Medulla oblongata (tissue), 1 donor: ENCODE results near the gene PSMD11.

ENCODE experiments used
- DNase-seq: peaks from one replicate; pipeline ENCODE4 v3.0.0-alpha.2; 2015; ENCODE audit errors: extremely low spot score

PSMD11 gene

DNA sequence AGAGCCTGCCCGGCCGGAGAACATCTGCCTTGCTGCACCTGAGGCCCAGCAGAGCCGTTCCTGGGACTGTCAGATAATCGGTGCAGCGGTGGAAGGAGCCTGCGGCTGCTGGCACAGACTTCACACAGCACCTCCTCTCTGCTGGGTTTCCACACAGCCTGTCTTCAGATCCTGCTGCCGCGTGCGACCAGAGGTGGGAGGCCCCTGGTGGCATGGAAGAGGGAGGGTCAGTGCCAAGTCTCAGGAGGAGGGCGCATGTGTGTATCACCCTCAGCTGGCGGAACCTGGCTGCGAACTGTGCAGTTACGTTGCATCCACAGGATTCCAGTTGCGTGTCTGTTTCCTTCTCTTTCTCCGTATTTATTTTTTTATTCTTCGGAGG lies 45.8 kb downstream of the PSMD11 start:
- DNase-seq: no peak

DNA sequence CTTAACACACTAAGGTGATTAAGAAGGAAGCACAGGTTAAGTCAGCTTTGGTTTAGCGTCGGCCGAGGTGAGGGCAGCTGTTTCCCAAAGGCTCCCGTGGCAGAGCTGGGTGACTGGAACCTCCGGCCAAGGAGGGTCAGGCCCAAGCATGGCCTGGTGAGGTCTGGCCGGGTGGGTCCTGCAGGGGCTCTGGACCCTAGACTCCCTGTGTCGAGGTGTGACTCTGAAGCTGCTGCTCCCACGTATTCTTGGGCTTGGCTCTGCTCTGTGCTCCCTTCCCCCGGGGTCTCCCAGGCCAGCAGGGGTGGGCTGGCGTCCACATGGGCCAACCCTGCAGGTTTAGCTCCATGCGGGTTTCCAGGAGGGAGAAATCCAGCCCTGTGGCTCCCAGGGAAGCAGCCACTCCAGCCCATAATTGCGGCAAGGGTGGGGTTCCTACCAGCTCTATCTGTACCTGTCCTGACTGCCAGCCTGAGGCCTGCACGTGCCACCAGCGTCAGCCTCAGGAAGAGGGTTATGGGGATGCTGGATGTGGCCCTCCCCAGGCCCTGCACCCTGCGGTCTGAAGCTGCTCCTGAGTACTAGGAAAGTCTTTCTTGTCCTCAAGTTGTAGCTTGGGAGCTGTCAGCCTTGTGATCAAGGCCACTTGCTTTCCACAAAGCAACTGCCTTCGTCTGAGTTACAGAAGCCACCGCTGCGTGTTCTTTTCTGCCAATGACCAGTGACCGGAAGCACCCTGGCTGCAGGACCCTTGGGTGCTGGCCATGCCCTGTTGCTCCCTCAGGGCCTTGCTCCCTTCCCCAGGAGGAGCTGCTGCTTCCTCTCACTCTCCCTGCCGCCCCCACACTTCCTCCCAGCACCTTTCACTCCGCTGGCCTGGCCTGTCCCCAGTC lies 47.3 kb downstream of the PSMD11 start:
- no peak for DNase-seq

DNA sequence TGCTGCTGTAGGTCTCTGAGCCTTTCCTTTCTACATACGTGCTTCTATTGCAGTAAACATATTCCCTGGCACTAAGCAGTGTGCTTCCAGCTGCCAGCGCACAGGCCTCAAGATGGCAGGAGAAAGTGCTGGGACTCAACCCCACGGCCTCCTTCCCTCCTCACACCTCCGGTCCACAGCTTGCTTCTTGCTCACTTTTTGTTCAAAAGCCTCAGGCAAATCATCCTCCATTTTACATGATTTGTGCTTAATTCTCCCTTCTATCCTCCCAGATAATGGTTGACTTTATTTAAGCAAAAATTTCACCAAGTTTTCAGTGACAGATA lies 47.9 kb downstream of the PSMD11 start:
- DNase-seq: no peak

DNA sequence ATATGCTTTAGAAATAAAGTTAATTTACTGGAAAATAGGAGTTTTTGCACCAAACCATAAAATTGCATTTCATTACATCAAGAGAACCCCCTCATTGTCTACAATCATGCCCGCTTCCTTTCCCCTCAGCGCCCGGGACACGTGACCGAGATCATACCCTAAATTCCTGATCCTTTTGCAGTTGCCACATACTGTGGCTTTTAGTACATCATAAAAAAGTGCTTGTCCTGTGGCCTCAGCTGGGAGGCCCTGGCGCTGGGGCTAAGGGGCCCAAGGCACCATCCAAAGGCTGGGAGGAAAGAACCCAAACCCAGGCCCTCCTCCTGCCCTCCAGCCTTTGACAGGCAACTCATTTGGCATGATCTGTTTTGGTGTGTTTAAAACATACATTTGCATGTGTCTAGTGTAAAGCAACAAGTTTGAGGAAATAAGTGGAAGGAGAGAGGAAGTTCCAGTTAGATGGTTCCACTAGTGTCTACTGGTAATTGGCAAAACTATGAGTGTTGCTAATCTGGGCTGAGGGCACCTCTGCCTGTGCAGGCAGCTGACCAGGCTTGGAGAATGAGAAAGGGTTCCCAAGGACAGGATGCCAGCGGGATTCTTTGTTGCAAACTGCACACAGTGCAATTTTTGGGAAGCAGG lies 48.5 kb downstream of the PSMD11 start:
- no peak for DNase-seq

DNA sequence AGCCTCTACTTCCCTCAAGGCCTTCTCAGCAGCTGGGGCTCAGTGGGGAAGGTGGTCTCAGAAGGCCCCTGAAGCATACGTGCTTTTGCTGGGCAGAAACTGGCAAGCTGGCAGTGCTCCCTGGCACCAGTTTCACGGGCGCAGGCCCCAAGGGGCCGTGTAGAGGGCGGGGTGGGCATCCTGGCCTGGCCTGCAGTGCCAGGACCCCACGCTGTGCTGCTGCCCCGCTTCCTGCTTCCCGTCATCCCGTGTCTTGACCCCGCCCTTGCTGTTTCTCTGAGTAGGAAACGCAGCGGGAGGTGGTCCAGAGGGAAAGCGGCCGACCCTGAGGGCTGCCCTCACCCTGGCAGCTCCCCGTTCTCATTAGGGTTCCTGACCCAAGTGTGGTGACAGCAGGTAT lies 49.3 kb downstream of the PSMD11 start:
- DNase-seq: no peak

DNA sequence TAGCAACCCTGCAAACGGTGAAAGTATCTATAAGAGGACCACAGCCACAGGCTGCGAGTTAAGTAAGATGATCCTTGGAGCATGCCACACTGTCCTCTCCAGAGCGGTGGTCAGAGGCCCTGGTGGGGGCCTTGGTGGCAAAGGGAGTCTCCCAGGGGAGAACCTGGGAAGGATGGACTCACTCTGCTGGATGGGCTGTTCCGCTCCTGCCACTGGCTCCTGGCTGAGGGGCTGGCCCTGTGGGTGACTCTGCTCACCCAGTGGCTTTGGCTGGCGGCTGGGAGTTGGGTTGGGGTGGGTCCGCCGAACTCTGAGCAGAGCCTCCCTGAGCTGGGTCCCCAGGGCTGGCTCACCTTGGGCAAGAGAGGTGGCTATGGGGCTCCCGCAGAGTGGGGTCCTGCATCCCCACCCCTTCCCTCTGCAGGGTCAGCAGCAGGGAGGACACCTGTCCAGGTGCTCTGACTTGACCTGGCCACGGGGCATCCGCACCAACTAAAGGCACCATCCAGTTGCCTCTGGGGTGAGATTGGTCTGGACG lies 49.7 kb downstream of the PSMD11 start:
- DNase-seq: no peak

DNA sequence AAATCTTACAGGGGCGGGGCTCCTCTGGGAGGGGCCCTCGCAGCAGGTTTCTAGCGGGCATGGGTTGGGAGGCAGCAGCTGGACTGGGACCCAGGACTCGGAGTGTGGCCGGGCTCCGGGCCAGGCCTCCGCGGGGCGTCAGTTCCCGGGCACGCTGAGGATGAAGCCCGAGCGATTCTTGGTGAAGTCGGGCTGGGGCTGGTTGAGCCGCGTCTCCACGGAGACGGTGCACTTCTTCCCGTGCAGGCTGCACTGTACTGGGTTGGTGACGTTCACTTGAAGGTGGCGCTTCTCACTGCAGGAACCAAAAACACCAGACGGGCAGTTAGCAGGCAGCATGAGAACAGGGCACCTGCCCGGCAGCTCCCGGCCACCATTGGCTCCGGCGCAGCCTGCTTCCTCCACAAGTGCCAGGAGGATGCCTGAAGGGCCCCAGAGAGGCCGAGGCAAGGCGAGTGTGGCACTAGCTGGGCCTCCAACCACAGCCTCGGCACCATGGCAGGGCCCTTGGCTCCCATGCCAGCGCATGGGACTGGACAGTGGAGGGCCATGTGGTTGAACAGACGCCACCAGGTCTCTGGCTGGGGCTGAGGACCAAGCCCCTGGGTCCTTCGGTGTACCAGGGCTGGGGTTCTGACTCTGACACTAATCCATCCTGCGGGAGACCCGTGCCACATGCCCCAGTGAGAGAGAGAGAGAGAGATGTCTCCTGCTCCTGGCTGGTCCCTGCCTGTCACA lies 50.5 kb downstream of the PSMD11 start:
- DNase-seq: no peak

DNA sequence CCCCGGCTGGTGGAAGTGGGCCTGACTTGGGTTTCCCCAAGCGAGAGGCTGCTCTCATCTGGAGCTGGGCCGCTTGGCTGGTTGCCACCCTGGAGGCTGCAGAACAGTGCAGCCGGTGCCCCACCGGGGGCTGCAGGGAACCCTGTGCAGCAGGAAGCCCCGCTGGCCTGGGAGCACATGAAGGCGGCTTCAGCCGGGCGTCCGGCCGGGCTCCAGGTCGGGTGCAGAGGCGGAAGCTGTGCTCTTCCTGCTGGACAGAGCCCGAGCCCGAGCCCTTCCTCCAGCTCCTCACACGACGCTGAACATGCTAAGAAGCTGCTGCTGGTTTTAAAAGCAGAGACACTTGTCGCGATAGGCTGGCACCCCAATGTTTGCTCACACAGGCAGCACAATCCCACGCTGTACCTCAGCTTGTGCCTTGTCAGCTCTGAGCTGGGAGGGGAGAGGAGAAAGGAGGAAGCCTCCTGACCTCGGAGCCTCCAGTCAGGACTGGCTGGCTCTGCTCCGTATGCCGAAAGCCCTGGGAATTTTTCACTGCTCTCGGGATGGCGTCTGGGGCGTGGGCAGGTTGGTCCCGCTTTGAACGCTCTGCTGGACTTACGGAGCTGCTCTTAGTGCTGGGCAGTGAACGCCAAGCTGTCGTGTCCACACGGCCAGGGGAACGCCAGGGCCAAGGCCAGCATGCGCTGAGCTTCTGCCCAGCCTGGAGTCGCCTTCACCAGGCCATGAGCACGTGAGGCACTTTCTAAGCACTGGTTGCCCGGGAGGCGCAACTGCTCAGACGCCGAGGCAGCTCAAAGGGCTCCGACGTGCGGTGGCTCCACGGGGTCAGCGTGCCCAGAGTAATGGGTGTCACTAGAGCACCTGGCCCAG lies 51.3 kb downstream of the PSMD11 start:
- DNase-seq: no peak

DNA sequence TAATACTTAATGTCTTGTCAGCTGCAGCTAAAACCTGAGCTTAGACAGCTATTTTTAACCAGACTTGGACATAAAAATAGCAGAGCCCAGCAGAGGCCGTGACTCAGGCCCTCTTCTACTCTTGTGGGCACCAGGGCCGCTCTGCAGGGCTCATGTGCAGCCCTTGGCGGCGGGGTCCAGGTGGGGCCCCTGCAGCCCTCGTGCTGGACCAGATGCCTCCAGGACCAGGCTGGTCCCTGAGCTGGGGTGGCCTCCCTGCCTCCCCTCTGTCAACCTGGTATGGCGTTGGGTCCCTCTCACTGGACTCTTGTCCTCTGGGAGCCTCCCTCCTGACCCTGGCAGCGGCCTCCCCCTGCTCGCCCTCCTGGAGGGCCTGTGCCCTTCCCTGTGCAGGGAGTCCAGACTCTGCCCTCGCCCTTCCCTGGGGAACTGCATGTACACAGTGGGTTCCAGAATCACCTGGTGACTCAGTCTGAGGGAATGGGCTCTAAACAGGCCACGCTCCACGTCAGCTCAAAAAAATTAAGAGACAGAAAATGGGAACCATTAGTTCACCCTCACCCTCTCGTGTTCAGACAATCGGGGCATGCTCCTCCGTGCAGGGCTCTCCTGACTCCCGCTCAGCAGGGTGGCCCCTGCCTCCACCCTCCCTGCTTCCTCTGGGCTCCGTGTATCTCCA lies 52.2 kb downstream of the PSMD11 start:
- DNase-seq: no peak

DNA sequence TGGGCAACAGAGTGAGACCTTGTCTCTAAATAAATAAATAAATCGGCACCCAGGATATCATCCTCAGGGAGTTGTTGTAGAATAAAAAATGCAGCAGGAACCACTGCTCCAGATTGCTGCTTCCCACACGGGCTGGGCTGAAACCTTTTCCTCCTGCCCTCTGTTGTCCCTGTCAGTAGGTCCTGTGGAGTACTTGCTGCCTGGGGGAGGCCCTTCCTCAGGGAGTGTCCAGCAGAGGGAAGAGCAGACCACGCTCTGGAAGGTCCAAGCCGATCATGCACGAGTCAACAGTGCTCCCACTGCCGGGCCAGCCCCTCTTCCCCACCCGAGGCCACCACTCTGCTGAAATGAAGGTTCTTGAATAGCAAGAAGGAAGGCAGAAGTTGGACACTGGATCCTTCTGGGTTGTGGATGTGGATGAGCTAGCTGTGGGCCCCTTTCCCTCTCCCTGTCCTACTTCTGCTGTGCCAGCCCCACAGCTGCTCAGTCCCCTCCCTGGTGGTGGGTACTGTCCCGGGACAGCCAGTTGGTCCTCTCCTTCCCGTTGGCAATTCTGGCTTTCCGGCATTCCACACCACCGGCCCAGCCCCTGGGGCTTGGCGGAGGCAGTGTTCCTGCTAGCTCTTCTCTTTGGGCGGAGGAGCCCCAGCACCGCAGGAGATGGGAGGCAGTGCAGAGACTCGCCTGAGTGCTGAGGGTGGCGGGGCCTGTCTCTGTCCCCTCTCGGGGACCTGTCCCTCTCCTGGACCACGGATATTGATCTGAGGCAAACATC lies 53.3 kb downstream of the PSMD11 start:
- DNase-seq: no peak

DNA sequence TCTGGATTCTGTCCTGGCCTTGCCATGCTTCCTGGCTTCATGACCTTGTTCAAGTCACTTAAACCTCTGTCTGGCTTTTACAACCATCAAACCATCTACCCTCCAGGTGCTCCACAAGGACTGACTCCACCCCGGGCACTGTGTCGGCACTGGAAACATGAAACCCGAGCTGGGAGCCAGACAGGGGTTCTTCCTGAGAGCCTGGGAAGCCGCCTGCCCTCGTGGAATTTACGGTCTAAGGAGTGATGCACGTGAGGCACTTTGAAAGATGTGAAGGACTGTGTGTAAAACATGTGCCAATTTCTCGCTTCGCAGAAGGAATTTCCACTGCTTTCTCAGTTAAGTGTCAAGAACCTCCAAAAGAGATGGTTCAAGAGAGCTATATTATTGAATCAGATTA lies 54.1 kb downstream of the PSMD11 start:
- no peak for DNase-seq

DNA sequence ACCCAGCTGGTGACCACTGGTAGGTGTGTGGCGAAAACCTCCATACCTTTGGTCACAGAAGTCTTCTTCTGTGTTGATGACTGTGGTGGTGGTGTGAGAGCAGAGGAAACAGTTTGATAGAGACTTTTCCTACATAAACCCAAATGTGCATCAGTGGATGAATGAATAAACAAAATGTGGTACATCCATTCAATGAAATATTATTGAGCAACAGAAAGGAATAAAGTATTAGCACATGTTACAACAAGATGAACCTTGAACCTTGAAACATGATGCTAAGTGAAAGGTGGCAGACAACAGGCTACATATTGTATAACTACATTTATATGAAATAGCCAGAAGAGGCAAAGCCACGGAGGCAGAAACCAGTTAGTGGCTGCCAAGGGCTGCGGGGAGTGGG lies 57.7 kb downstream of the PSMD11 start:
- no peak for DNase-seq

DNA sequence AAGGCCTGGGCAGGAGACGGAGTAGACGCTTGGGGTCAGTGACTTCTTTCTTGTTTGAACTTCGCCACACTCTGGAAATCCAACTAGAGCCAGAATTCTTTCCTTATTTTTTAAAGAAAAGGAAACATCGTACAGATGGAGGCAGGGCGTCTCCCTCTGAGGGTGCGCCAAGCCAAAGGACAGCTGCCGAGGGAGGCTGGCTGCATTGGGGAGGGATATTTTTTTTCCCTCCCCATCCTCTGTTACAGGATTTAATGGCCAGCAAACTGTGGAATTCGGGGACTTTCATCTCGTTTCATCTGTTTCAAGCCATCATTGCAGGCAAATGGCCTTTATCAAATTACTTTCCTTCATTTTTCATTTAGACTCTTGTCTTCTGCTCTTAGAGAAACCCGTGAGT lies 58.4 kb downstream of the PSMD11 start:
- DNase-seq: no peak

DNA sequence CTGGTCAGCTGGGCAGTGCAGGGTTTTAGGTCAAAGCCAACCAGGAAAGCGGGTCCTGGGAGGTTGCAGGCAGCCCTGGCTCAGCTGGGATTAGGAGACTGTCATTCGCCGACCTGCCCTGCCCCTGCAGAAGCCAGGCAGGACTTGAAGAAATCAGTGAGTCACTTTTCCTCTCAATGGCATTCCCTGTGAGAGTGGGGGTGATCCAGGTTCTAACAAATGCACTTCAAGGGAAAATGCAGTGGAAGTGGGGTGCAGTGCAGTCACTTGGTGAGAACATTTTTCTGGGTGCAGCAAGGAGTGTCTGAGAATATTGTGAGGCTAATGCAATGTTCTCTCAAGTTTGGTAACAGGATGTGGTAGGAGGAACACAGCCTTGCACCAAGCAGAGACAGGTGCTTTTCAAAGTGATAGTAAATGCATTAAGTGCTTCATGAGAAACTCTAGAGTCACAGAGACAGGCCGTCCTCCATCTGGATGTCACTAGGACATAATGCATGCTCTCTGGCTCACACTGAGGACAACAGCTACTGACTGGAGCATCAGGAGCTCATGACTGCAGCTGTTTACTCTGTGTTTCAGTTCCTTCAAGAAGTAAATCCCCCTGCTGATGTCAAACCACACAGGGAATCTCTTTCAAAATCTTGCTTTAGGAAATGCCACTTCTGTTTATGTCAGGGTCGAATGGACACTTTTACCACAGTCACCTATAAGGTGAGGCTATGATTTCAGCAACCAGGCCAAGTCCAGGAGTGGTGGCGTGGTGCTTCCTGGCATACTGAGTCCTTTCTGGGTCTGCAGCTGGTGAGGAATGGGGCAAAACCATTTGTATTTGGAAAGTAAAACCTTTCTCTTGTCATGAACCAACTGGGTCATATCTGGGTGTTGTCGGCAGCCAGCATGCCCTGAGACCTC lies 59.2 kb downstream of the PSMD11 start:
- peak; percentile 77 for DNase-seq

DNA sequence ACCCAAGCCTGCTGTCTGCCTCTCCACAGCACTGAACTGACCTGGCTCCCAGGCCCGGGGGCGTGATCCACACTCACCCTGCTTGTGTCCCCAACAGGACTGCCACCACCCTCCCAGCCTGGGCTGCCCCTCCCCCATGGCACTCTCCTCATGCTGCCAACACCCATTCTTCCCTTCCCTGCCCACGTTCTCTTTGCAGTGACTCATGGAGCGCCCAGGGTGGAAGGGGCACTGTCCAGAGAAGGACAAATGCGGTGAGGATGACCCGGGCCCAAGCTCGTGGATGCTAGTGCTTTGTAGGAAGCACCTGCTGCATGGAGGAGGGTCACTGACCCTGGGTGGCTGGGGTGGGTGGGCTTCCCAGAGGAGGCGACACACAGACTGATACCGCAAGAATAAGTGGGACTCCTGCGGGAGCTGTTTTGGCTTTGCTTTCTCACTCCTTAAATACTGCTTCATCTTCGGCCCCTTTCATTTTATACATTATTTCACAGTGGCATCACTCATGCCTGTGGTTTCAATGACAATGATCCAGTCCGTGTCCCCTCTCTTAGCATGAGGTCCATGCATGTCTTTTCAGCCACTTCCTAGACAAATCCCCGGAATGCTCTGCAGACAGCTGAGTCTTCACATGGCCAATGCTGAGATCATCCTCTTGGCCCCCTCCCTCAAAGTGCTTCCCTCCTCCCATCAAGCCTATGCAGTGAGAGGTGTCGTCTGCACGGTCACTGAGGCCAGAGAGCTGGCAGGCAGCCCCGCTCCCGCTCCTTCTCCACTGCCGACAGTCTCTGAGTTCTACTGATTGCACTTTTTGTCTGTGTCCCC lies 60.1 kb downstream of the PSMD11 start:
- DNase-seq: no peak

DNA sequence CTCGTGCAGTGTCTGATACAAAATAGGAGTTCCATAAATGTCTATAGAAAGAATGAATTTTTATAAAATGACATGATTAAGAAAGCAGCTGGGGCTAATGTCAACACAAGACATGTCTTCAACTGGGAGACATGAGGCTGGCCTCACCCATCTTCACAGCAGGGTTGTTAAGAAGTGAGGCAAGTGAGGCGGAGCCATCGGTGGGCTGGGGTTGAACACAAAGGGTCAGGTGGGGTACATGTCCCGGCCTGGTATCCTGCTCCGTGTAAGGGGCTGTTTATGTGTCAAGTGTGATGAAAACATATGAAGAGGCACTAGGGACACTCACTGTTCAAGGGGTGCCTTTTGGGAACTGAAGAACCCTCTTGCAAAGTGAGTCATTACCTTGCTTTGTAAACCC lies 64.6 kb downstream of the PSMD11 start:
- DNase-seq: no peak

DNA sequence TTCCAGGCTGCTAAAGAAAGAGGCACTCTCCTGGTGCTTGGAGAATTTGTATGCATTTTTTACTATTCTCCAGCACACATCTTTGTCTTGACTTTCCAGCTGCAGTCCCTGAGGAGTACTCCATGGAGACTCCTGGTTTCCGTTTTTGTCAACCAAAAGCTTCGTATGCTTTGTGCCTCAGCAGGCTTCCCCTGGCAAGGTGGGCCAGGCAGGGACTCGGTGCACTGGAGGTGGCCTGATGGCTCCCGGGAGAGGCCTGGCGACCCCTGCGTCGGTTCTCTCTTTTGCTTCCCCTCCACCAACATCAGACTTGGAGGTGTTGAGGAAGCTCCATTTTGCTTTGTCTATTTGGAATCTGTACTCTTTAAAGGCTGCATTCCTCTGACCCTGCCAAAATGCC lies 66.2 kb downstream of the PSMD11 start:
- DNase-seq: no peak

DNA sequence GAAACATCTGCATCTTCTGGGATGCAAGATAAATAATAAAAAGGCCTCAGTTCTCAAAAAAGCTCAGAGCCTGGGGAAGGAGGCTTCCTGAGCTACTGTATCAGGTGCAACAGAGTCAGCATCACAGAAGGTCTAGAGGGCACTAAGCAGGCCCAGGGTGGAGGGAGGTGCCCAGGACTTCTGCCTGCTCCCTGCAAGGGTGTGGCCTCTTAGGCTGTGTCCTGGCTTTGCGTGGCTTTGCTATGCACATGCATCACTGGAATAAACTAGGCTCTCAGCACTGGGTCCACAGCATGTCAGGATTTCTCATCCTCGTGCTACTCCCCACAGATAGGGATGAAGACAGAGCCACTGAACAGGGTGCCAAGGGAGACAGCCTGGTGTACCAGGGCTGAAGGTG lies 68.0 kb downstream of the PSMD11 start:
- no peak for DNase-seq
